CD4-positive, alpha-beta T cell treated with Interleukin-10 for 1 hour (primary cell): Measurements from ENCODE around the gene UNC5B.

ENCODE experiments used
- DNase-seq: peaks from one replicate; pipeline ENCODE4 v3.0.0-alpha.2; 2020

The UNC5B gene

GRCh38 chr10:71302874-71303568 is 90.7 kb downstream of the UNC5B start:
- peak; percentile 47 for DNase-seq

- no peak for DNase-seq
These were observed 91.2 kb downstream of the UNC5B start for GRCh38 chr10:71303569-71303907.

- no peak for DNase-seq
These were observed 92.5 kb downstream of the UNC5B start for GRCh38 chr10:71304914-71305313.

- no peak for DNase-seq
These were observed 94.6 kb downstream of the UNC5B start for GRCh38 chr10:71306979-71307378.

GRCh38 chr10:71307469-71308085 is 95.2 kb downstream of the UNC5B start:
- no peak for DNase-seq

GRCh38 chr10:71308244-71308643 is 95.9 kb downstream of the UNC5B start:
- no peak for DNase-seq

- DNase-seq: no peak
These were observed 96.6 kb downstream of the UNC5B start for GRCh38 chr10:71308985-71309384.

- DNase-seq: no peak
These were observed 97.5 kb downstream of the UNC5B start for GRCh38 chr10:71309919-71310318.

- no peak for DNase-seq
These were observed 99.8 kb downstream of the UNC5B start for GRCh38 chr10:71312220-71312619.

- no peak for DNase-seq
These were observed 100.7 kb downstream of the UNC5B start for GRCh38 chr10:71312811-71313789.

GRCh38 chr10:71314028-71314693 is 101.8 kb downstream of the UNC5B start:
- DNase-seq: peak; percentile 65

GRCh38 chr10:71314694-71315225 is 102.4 kb downstream of the UNC5B start:
- no peak for DNase-seq

- no peak for DNase-seq
These were observed 103.9 kb downstream of the UNC5B start for GRCh38 chr10:71316056-71316785.

GRCh38 chr10:71316786-71317160 is 104.4 kb downstream of the UNC5B start:
- no peak for DNase-seq

GRCh38 chr10:71317739-71318138 is 105.4 kb downstream of the UNC5B start:
- DNase-seq: no peak

GRCh38 chr10:71319042-71319799 is 106.9 kb downstream of the UNC5B start, which contains the start of gene SLC29A3:
Gene SLC29A3 (plus strand): TSS chr10:71319259. CDS start chr10:71319310, 51 bp downstream.
- peak; percentile 89 for DNase-seq

- no peak for DNase-seq
These were observed 107.5 kb downstream of the UNC5B start for GRCh38 chr10:71319800-71320392.

- DNase-seq: no peak
These were observed 108.2 kb downstream of the UNC5B start for GRCh38 chr10:71320592-71320991.

GRCh38 chr10:71321386-71321785 is 109.0 kb downstream of the UNC5B start:
- no peak for DNase-seq

- DNase-seq: peak; percentile 37
These were observed 111.0 kb downstream of the UNC5B start for GRCh38 chr10:71323407-71323806.

GRCh38 chr10:71324743-71325142 is 112.4 kb downstream of the UNC5B start:
- no peak for DNase-seq
